SU-DHL-6 (cell line): ENCODE results near the gene EPAS1.

ENCODE experiments used
- H2AFZ ChIP-seq: fragments of 200-600 bp; sonication (generic); 2 replicates; pipeline ENCODE4 v1.6.1; 2014; ENCODE audit warnings: low read depth, mild to moderate bottlenecking, moderate library complexity, mixed read lengths, antibody characterized with exemption, low read length; ENCODE audit not compliant: severe bottlenecking
- H3F3A ChIP-seq: fragments of 200-600 bp; shearing (Covaris generic); 2 replicates; pipeline ENCODE4 v1.6.0; 2016; ENCODE audit warnings: antibody characterized with exemption, mild to moderate bottlenecking; ENCODE audit not compliant: insufficient read depth
- H3K27ac ChIP-seq: fragments of 200-600 bp; sonication (generic); 2 replicates; pipeline ENCODE4 v1.5.1; 2016; ENCODE audit warnings: low read depth, mild to moderate bottlenecking, low read length, moderate library complexity, mixed read lengths
- H3K27me3 ChIP-seq: fragments of 200-600 bp; sonication (generic), shearing (Covaris generic); 2 replicates; pipeline ENCODE4 v1.6.0; 2014; ENCODE audit warnings: mild to moderate bottlenecking, low read length
- H3K36me3 ChIP-seq: fragments of 200-600 bp; sonication (generic); 2 replicates; pipeline ENCODE4 v1.6.1; 2014; ENCODE audit warnings: mild to moderate bottlenecking, low read length, mixed read lengths
- H3K4me2 ChIP-seq: fragments of 300-600, 200-600 bp; shearing (Covaris generic), sonication (generic); 2 replicates; pipeline ENCODE4 v1.6.0; 2014; ENCODE audit warnings: low read length, low read depth, mild to moderate bottlenecking; ENCODE audit not compliant: poor library complexity, severe bottlenecking
- H3K4me3 ChIP-seq: fragments of 200-600 bp; sonication (generic); 2 replicates; pipeline ENCODE4 v1.5.1; 2014; ENCODE audit warnings: antibody characterized with exemption, low read length, mild to moderate bottlenecking, mixed read lengths; ENCODE audit not compliant: insufficient read depth, poor library complexity, severe bottlenecking
- H3K79me2 ChIP-seq: fragments of 200-600 bp; sonication (generic); 2 replicates; pipeline ENCODE4 v1.6.1; 2014; ENCODE audit warnings: mild to moderate bottlenecking, low read length, moderate library complexity; ENCODE audit not compliant: insufficient read depth
- H3K9ac ChIP-seq: fragments of 200-600 bp; sonication (generic); 2 replicates; pipeline ENCODE4 v1.7.0; 2014; ENCODE audit warnings: mild to moderate bottlenecking, low read length
- H3K9me2 ChIP-seq: fragments of 200-600 bp; sonication (generic); replicated peaks from 2 replicates; pipeline ENCODE4 v1.6.1; 2014; ENCODE audit warnings: low read length; ENCODE audit not compliant: insufficient read depth
- H3K9me3 ChIP-seq: fragments of 200-600 bp; sonication (generic); 2 replicates; pipeline ENCODE4 v1.6.1; 2014; ENCODE audit warnings: low read length, mixed read lengths; ENCODE audit not compliant: insufficient read depth
- H4K20me1 ChIP-seq: fragments of 200-600 bp; sonication (generic); 2 replicates; pipeline ENCODE4 v1.6.1; 2014; ENCODE audit warnings: low read depth, mild to moderate bottlenecking, antibody characterized with exemption, low read length, moderate library complexity, mixed read lengths
- EZH2phosphoT487 ChIP-seq: fragments of 200-600 bp; sonication (generic), shearing (Covaris generic); conservative IDR thresholded peaks from 2 replicates; pipeline ENCODE4 v1.6.1; 2018; ENCODE audit warnings: mild to moderate bottlenecking, antibody characterized with exemption, low read length, moderate library complexity, mixed read lengths
- TF ChIP-seq, protein P1 (sequence below): fragments of 200-600 bp; sonication (generic); IDR thresholded peaks from one replicate; pipeline ENCODE4 v1.5.1; 2017; ENCODE audit warnings: antibody characterized with exemption, mild to moderate bottlenecking, low read length, moderate library complexity; ENCODE audit not compliant: insufficient read depth, poor library complexity, severe bottlenecking

Gene EPAS1

DNA sequence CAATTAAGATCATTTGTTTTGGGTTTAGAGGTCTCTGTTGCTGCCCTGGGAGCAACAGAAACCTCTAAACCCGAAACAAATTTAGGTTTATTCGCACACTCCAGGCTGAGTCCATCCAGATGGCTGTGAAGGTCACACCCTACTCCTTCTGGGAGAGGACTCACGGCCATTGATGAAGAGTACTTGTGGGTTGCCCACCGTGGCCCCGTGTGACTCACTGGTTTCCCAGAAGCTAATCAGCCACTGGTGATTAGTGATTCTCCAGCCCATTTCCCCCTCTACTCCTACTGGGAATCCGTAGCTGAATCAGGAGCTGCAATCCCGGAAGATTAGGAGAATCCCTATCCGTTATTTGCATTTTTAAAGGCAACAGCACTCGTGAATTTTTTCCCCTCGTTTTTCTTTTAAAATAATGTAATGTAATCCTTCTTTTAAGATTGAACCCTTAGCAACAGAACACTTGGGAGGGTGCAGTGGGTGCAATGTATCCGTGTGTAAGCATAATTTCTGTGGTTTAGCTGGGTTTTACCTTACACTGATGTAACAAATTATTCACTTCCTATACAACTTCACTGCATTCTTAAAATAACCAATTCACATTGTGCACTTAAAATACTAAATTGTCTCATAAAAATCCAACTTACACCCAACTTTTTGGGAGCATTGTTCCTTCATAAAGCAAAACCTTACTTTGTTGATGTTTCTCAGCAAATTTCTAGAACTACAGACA lies 27.5 kb upstream of the EPAS1 start:
- H3K27ac ChIP-seq, result no peak overlapping the region
- H3K9me2 ChIP-seq, result no peaks in the 10 kb centered on the region
- no peak overlapping the region for H2AFZ ChIP-seq

DNA sequence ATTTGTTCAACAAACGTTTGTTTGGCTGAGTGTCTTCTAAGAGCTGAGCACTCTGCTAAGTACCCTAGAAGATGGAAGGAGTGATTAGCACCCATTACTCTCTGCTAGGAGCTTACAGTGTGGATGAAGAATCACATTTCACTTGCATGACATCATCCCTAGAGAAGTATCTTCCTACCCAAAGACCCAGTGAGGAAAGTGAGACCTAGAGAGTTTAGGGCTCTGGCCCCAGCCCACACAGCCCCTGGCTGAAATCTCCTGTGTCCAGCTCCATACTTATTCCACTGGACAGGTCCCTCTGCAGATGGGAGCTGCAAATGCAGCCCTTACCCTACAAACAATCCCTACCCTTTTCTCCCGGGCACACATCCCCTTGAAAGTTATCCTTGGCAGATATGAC lies 26.8 kb upstream of the EPAS1 start:
- no peak for TF ChIP-seq EZH2phosphoT487
- TF ChIP-seq, protein P1, sequence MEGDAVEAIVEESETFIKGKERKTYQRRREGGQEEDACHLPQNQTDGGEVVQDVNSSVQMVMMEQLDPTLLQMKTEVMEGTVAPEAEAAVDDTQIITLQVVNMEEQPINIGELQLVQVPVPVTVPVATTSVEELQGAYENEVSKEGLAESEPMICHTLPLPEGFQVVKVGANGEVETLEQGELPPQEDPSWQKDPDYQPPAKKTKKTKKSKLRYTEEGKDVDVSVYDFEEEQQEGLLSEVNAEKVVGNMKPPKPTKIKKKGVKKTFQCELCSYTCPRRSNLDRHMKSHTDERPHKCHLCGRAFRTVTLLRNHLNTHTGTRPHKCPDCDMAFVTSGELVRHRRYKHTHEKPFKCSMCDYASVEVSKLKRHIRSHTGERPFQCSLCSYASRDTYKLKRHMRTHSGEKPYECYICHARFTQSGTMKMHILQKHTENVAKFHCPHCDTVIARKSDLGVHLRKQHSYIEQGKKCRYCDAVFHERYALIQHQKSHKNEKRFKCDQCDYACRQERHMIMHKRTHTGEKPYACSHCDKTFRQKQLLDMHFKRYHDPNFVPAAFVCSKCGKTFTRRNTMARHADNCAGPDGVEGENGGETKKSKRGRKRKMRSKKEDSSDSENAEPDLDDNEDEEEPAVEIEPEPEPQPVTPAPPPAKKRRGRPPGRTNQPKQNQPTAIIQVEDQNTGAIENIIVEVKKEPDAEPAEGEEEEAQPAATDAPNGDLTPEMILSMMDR, result no peak
- no peak overlapping the region for H3K27ac ChIP-seq
- no peak overlapping the region for H3K4me2 ChIP-seq

More for the DNA sequence above, 27.5 kb upstream of the EPAS1 start:
- TF ChIP-seq, protein P1, result no peak
- no peak for TF ChIP-seq EZH2phosphoT487
- Histone ChIP-seq H3K4me2 (no peak overlapping the region), H3K4me3 (no peak overlapping the region), H3F3A (no peaks in the 10 kb centered on the region), H3K9ac (no peak overlapping the region), H3K36me3 (no peaks in the 10 kb centered on the region), H3K79me2 (no peaks in the 10 kb centered on the region), H3K9me3 (no peaks in the 10 kb centered on the region), H3K27me3 (no peaks in the 10 kb centered on the region), H4K20me1 (no peaks in the 10 kb centered on the region)

GRCh38 chr2:46273225-46273863 lies 23.9 kb upstream of the EPAS1 start:
- Histone ChIP-seq H3F3A (no peaks in the 10 kb centered on the region), H2AFZ (no peak overlapping the region), H4K20me1 (no peaks in the 10 kb centered on the region), H3K9me2 (no peaks in the 10 kb centered on the region), H3K4me3 (no peak overlapping the region), H3K27ac (no peak overlapping the region), H3K36me3 (no peaks in the 10 kb centered on the region), H3K27me3 (no peaks in the 10 kb centered on the region), H3K79me2 (no peaks in the 10 kb centered on the region), H3K9ac (no peak overlapping the region), H3K4me2 (no peak overlapping the region), H3K9me3 (no peaks in the 10 kb centered on the region)
- TF ChIP-seq EZH2phosphoT487, result no peak
- TF ChIP-seq, protein P1, result no peak

More for the DNA sequence above, 26.8 kb upstream of the EPAS1 start:
- Histone ChIP-seq H2AFZ (no peak overlapping the region), H3K9me3 (no peaks in the 10 kb centered on the region), H3K4me3 (no peak overlapping the region), H3K9ac (no peak overlapping the region), H3K27me3 (no peaks in the 10 kb centered on the region), H3K36me3 (no peaks in the 10 kb centered on the region), H4K20me1 (no peaks in the 10 kb centered on the region), H3K9me2 (no peaks in the 10 kb centered on the region), H3F3A (no peaks in the 10 kb centered on the region), H3K79me2 (no peaks in the 10 kb centered on the region)
